HG03135 (cell line): ENCODE results near the gene SOWAHA.

Experiments used
- ATAC-seq: cut with Tn5 transposase; IDR thresholded peaks from one replicate; pipeline ENCODE4 v1.9.1; 2021; ENCODE audit warnings: mild to moderate bottlenecking, moderate library complexity; ENCODE audit not compliant: unreplicated experiment

SOWAHA gene

GRCh38 chr5:132825033-132825833 lies 12.1 kb downstream of the SOWAHA start:
- ATAC-seq: no peak

- no peak for ATAC-seq
Measured at GRCh38 chr5:132825834-132826391, 12.8 kb downstream of the SOWAHA start.

GRCh38 chr5:132826424-132827082 lies 13.5 kb downstream of the SOWAHA start:
- ATAC-seq: no peak

DNA sequence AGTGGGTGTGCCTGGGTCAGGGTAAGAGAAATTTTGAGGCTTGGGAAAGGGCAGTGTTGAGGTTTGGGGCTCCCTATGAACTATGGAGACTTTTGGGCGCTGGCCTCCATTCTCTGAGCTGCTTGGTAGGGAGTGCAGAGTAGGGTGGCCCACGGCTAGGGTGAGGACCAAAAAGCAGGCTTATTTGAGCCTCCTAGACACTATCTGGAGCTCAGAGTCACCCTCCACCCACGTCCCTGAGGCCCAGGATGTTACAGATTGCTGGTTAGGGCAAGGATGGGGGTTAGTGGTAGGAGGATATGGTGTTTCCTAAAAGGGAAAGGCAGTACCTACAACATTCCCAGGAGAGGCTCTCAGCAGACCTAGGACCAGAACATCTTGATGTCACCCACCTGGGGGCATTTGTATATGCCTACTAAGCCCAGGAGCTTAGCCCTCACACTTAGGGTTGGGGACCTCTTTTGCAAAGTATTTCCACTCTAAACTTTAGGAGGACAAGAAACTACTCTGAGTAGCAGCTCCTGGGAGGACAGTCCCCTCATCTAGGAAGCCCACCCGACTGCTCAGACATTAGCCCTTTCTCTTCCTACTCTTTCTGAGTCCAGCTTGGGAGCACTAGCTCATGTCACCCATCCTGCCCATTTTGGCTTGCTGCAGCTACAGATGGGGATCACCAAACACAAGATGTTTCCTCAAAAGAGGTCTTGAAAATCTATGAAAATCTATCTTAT lies 15.0 kb downstream of the SOWAHA start:
- ATAC-seq: no peak

DNA sequence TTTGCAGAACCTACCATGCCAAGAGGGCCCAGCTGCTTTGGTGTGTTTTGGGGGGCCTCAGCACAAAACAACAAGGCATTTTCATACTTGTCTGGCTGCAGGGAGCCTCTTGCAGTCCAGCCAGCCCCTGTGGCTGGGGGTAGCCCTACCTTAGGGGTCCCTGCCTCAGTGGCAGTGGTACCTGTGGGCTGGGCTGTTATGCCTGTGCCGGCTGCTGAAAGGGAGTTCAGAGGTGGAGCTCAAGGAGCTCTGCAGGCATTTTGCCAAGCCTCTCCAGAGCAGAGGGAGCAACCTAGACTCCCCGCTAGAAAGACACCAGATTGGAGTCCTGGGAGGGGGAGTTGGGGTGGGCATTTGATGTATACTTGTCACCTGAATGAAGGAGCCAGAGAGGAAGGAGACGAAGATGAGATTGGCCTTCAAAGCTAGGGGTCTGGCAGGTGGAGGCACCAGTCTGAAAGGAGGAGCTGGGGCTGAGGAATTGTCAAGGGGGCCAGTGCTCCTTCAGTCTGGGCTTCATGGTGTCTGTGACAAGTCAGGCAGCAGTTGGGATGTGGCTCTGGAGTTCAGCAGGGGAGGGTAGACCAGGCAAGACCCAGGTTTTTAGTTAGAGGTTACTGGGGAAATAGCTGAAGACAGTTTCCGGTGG lies 15.9 kb downstream of the SOWAHA start:
- ATAC-seq: no peak

- ATAC-seq: peak; percentile 78
Measured at GRCh38 chr5:132829742-132830435, 16.8 kb downstream of the SOWAHA start.

DNA sequence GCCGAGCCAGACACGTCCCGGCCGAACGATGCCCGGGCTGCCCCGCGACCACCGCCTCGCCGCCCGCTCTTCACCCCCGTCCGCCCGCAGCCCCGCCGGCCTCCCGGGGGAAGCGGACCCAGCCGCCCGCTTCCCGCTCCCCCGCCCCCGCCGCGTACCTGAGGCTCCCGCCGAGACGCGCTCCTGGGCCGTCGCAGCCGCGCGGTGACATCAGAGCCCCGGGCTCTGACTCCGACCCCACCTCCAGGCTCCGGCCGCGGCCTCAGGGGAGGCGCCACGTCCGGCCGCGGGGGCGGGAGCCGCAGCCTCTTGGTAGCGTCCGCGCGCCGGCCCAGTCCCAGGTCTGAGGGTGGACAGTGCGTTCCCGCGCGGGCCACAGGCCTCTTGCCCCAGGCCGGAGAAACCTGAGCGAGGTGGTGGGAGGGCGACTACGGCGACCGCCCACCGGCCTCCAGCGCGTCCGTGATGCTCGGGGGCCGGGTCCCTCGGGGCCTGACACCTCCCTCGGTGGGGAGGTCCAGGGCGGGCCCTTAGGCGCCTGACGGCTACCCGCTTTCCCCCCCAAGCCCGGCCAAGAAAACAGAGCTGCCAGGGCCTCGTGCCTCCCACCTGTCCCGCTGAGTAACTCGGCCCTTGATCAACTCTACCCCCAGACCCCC lies 17.5 kb downstream of the SOWAHA start, which contains the start of gene SHROOM1:
Gene SHROOM1 (minus strand): TSS at position 212 of the 659 bp plus-strand sequence. CDS start 4,507 bp downstream, outside the sequence.
- ATAC-seq: peak; percentile 68

- no peak for ATAC-seq
Measured at GRCh38 chr5:132831095-132831860, 18.2 kb downstream of the SOWAHA start.

- no peak for ATAC-seq
Measured at GRCh38 chr5:132832612-132833011, 19.5 kb downstream of the SOWAHA start.

DNA sequence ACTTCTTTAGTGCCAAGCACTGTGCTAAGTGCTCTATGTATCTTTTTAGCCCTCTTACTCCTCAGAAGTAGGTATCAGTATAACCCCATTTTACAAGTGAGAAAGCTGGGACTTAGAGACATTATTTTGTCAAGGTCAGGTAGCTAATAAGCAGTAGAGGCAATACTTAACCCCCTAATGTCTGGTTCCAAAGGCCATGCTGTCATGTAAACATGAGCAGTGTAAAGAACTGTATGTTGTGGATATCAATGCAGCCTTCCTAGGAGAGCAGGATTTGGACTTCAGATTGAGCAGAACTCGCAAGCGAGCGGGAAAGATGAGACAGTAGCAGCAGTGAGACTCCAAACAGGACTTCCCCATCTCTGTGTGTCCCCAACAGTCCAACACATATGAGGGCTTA lies 21.0 kb downstream of the SOWAHA start:
- no peak for ATAC-seq

GRCh38 chr5:132836852-132837251 lies 23.8 kb downstream of the SOWAHA start:
- ATAC-seq: no peak

GRCh38 chr5:132837868-132838267 lies 24.8 kb downstream of the SOWAHA start:
- no peak for ATAC-seq

GRCh38 chr5:132838516-132839282 lies 25.6 kb downstream of the SOWAHA start:
- no peak for ATAC-seq

DNA sequence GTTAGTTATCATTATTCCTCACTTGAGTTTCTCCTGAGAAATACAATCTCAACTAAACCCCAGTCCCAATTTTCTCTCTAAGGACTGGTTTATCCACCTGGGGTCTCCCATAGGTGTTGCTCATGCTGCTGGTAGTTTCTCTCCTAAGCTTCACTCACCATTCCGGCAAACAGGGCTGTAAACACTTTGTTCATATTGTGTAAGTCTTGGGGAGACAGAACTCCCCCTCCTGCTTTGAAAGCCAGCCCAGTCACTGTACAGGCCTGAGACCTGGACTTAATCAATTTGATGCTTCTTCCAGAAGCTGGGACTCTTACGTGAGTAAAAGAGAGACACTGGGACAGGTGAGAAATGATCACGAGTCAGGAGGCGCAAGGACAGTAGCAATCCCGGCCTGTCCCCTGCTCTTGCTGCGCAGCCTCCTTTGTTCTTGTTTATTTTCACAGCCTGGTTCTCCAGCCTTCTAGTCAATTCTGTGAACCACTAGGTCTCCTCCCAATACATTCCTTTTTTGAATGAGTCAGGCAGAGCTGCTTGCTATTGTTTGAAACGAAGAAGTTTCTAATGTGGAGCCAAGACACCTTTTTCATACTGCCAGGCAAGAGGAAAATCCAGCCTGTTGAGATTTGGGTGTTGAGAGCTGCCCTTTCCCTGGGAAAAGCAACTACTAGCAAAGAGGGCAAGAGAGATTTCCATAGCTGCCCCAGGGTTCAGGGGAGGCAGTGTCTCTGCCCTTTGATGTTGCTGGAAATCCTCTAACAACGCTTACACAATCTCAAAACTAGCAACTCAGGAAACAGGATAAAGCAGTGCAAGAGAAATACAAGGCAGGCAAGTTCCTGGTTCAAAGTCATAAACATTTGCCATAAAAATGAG lies 26.6 kb downstream of the SOWAHA start:
- ATAC-seq: no peak

- ATAC-seq: no peak
Measured at GRCh38 chr5:132840313-132840712, 27.2 kb downstream of the SOWAHA start.

GRCh38 chr5:132840896-132841295 lies 27.8 kb downstream of the SOWAHA start:
- no peak for ATAC-seq

DNA sequence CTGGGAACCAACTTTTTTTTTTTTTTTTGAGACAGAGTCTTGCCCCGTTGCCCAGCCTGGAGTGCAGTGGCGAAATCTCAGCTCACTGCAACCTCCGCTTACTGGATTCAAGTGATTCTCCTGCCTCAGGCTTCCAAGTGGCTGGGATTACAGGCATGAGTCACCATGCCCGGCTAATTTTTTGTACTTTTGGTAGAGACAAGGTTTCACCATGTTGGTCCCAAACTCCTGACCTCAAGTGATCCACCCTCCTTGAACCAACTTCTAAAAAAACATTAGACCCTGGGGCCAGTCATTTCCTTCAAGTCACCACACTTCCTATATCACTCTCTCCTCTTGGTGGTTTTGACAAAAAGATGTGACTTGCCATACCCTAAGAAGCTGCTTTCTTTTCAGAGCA lies 28.2 kb downstream of the SOWAHA start:
- no peak for ATAC-seq
